ENCODE results near the gene NFE2L2.
"Not testable (repeated sequence)": the region's sequence is repeated elsewhere in the genome, so short reads cannot be mapped to it uniquely, and the experiment has no call there.

Gene NFE2L2

GRCh38 chr2:177264693-177265587 lies at the start of gene NFE2L2:
NFE2L2 (minus strand) TSS chr2:177264727; CDS start chr2:177264576, 151 bp downstream.
- peak; percentile 25 for TF ChIP-seq CTCF (IDR thresholded peaks at IDR 0.05)
- TF ChIP-seq ZFX (IDR thresholded peaks at IDR 0.05; ENCODE audit: borderline replicate concordance): no peak
- H3K27ac ChIP-seq: peak within 1 kb of the TSS; percentile 90

- no peak for TF ChIP-seq CTCF (IDR thresholded peaks at IDR 0.05)
- TF ChIP-seq ZFX (IDR thresholded peaks at IDR 0.05; ENCODE audit: borderline replicate concordance): no peak
- no peak overlapping the region for H3K27ac ChIP-seq
Observed at GRCh38 chr2:177314194-177314593, 49.7 kb upstream of the NFE2L2 start.

- no peak overlapping the region for H3K27ac ChIP-seq
- no peak for TF ChIP-seq CTCF (IDR thresholded peaks at IDR 0.05)
- TF ChIP-seq ZFX (IDR thresholded peaks at IDR 0.05; ENCODE audit: borderline replicate concordance): no peak
Observed at GRCh38 chr2:177313162-177313781, 48.7 kb upstream of the NFE2L2 start.

GRCh38 chr2:177312562-177312961 lies 48.0 kb upstream of the NFE2L2 start:
- TF ChIP-seq CTCF (IDR thresholded peaks at IDR 0.05) (no peak), ZFX (IDR thresholded peaks at IDR 0.05; ENCODE audit: borderline replicate concordance) (no peak)

GRCh38 chr2:177309672-177310309 lies 45.3 kb upstream of the NFE2L2 start:
- H3K27ac ChIP-seq: not testable (repeated sequence)

More at GRCh38 chr2:177312562-177312961, 48.0 kb upstream of the NFE2L2 start:
- H3K27ac ChIP-seq: no peak overlapping the region

- no peak for TF ChIP-seq ZFX (IDR thresholded peaks at IDR 0.05; ENCODE audit: borderline replicate concordance)
- TF ChIP-seq CTCF (IDR thresholded peaks at IDR 0.05): no peak
- no peak overlapping the region for H3K27ac ChIP-seq
Observed at GRCh38 chr2:177306550-177306949, 42.0 kb upstream of the NFE2L2 start.

GRCh38 chr2:177303939-177304338 lies 39.4 kb upstream of the NFE2L2 start:
- TF ChIP-seq CTCF (IDR thresholded peaks at IDR 0.05) (no peak), ZFX (IDR thresholded peaks at IDR 0.05; ENCODE audit: borderline replicate concordance) (no peak)
- no peak overlapping the region for H3K27ac ChIP-seq

Measured in 22Rv1 (cell line).